ENCODE data around the gene MCM3AP. TPM values are rescaled to one million over a fixed set of nuclear protein-coding genes. Genes with fewer than 3 reads are reported as not detected.

MCM3AP gene
- total RNA-seq, 1 donor from 2014 or later: 58.8 TPM

DNA sequence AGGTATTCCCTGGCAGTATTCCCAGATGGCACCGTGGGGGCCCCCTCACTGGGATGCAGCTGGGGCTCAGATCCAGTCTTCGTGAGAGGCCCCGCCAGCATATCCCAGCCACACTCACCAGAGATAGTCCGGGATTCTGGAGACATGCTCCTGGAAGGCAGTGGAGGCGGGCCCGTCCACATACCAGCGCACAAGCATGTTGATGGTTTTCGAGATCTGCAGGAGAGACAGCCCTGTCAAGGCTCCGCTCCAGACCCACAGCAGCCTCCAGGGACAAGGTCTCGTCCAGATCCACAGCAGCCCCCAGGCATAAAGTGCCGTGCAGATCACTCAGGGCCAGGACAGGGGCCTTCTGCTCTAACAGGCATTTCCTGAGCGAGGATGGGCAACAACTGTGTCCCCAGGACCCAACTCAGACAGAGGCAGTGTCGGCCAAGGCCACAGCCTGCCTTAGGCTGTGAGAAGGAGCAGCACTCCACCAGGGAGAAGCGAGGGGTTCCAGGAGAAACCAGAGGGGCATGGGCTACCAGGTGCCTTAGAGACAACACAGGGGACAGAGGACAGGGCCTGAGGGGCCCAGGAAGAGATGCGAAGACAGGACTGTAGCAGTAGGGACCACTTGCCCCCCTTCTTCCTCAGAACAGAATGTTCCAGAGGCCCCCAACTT lies 71.7 kb downstream of the MCM3AP start:
- Histone ChIP-seq H3K27ac (replicated peaks) (no peak overlapping the region), H3K27me3 (ENCODE audit: low read depth) (no peaks in the 10 kb centered on the region), H3K9me3 (replicated peaks) (no peaks in the 10 kb centered on the region), H3K4me3 (no peak overlapping the region), H3K36me3 (peaks cover 83% of the 10 kb centered on the region), H3K4me1 (peaks cover 8% of the 10 kb centered on the region)
- TF ChIP-seq, protein P1, sequence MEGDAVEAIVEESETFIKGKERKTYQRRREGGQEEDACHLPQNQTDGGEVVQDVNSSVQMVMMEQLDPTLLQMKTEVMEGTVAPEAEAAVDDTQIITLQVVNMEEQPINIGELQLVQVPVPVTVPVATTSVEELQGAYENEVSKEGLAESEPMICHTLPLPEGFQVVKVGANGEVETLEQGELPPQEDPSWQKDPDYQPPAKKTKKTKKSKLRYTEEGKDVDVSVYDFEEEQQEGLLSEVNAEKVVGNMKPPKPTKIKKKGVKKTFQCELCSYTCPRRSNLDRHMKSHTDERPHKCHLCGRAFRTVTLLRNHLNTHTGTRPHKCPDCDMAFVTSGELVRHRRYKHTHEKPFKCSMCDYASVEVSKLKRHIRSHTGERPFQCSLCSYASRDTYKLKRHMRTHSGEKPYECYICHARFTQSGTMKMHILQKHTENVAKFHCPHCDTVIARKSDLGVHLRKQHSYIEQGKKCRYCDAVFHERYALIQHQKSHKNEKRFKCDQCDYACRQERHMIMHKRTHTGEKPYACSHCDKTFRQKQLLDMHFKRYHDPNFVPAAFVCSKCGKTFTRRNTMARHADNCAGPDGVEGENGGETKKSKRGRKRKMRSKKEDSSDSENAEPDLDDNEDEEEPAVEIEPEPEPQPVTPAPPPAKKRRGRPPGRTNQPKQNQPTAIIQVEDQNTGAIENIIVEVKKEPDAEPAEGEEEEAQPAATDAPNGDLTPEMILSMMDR (IDR thresholded peaks at IDR 0.05; ENCODE audit: borderline replicate concordance): no peak
- DNase-seq: no peak
- intact Hi-C loops (cut with micrococcal nuclease): no loop called here

DNA sequence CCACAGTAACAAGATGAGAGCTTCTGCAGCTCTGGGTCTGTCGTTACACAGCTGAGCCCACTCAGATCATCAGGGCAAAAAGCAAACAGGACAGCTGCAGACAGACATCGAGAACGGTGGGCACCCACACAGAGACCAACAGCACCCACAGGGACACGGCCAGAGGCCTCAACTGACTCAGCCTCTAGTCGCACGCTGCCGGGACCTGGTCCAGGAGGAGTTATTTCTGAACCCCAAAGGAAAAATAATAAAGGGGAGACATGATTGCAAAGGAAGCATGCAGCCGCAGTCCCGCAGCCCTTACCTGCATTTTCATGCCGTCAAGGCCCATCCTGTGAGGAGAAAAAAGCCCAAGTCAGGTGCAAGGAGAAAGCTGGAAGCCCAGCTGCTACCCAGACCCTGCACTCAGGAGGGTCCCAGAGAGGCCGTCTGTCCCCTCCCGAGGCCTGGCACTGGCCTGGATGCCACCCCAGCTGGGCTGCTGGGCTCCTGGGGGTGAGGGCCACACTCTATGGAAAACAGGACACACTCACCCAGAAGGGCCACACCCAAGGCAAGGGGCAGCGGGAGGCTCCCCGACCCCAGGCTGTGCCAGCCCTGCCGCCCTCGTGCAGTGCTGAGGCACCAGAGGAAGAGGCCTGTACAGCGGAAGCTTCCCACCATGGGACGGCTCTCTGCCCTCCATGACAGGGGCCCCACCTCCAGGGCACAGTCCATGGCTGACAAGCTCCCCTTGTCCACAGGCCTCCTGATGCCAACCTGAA lies 72.5 kb downstream of the MCM3AP start:
- no peak for DNase-seq
- intact Hi-C loops (cut with micrococcal nuclease): no loop called here
- H3K9me3 ChIP-seq (replicated peaks): no peaks in the 10 kb centered on the region
- H3K27ac ChIP-seq (replicated peaks): no peak overlapping the region
- H3K27me3 ChIP-seq (ENCODE audit: low read depth): no peaks in the 10 kb centered on the region
- peaks cover 8% of the 10 kb centered on the region for H3K4me1 ChIP-seq
- H3K36me3 ChIP-seq: peaks cover 92% of the 10 kb centered on the region
- TF ChIP-seq, protein P1 (IDR thresholded peaks at IDR 0.05; ENCODE audit: borderline replicate concordance): no peak
- H3K4me3 ChIP-seq: no peak overlapping the region

DNA sequence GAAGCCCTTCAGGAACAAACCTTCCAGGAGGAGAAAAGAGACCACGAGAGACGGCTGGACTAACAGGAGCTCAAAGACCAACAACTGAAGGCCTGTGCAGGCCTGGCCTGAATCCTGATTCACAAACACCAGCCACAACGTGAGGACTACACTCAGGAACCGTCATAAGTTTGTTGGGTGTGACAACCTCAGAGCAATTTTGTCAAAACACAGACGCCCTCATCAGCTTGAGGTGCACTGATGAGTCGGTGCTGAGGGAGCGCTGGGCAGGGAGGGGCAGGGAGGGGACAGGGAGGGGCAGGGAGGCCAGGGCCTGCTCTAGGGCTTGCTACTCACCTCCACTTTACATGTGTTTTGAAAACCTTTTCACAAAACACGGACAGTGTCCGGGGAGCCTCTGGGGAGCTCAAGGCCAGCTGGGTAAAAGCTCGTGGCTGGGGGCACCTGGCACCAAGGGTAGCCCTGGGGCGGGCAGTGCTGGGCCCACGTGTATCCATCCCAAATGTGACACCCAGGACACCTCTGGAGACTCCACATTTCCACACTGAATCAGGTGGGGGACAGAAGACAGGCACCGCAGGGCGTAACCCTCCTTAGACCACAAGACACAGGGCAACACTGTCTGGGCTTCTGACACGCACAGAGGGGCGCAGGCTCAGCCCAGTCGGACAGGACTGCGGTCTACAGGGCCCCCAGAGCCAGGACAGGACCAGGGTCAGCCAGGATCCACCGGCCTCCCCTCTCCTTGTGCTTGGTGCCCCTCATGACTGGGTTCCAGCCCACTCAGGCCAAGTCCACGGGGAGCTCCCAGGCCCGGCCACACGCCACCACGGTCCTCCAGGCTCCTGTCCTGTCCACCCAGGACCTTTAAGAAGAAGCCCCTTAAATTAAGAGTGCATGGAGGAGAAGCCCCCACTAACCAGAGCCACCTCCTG lies 73.4 kb downstream of the MCM3AP start:
- Histone ChIP-seq H3K4me3 (no peak overlapping the region), H3K27me3 (ENCODE audit: low read depth) (no peaks in the 10 kb centered on the region), H3K9me3 (replicated peaks) (no peaks in the 10 kb centered on the region), H3K4me1 (peaks cover 8% of the 10 kb centered on the region), H3K27ac (replicated peaks) (no peak overlapping the region), H3K36me3 (peaks cover 95% of the 10 kb centered on the region)
- DNase-seq: no peak
- intact Hi-C loops (cut with micrococcal nuclease): no loop called here
- TF ChIP-seq, protein P1 (IDR thresholded peaks at IDR 0.05; ENCODE audit: borderline replicate concordance): no peak

DNA sequence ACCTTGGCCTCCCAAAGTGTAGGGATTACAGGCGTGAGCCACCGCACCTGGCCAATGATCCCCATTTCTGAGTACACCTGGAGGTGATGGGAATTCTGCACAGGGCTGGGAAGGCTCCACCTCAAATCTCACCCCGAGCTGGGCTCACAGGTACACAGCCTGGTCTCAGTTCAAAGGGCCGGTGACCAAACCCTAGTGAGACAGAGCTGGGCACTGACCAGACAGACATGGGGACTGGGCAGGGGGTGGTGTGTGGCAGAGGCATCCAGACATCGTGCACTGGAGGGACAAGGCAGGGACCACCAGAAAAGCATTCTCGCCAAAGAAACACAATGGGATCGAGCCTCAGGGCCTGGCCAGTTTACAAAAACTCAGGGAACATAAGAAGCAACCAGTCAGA lies 74.0 kb downstream of the MCM3AP start:
- Histone ChIP-seq H3K36me3 (peaks cover 95% of the 10 kb centered on the region), H3K27ac (replicated peaks) (no peak overlapping the region), H3K4me3 (no peak overlapping the region), H3K4me1 (peaks cover 6% of the 10 kb centered on the region), H3K9me3 (replicated peaks) (no peaks in the 10 kb centered on the region), H3K27me3 (ENCODE audit: low read depth) (no peaks in the 10 kb centered on the region)
- intact Hi-C loops (cut with micrococcal nuclease): no loop called here
- TF ChIP-seq, protein P1 (IDR thresholded peaks at IDR 0.05; ENCODE audit: borderline replicate concordance): no peak
- no peak for DNase-seq

GRCh38 chr21:46210378-46211136 lies 74.9 kb downstream of the MCM3AP start:
- intact Hi-C loops (cut with micrococcal nuclease): no loop called here
- Histone ChIP-seq H3K4me1 (no peaks in the 10 kb centered on the region), H3K9me3 (replicated peaks) (no peaks in the 10 kb centered on the region), H3K4me3 (no peak overlapping the region), H3K36me3 (peaks cover 95% of the 10 kb centered on the region), H3K27ac (replicated peaks) (no peak overlapping the region), H3K27me3 (ENCODE audit: low read depth) (no peaks in the 10 kb centered on the region)
- no peak for DNase-seq
- TF ChIP-seq, protein P1 (IDR thresholded peaks at IDR 0.05; ENCODE audit: borderline replicate concordance): no peak

All from left ventricle myocardium inferior (tissue), 1 donor.